Liver (tissue), 9 donors: Measurements from ENCODE around the gene SUN3. TPM values are rescaled to one million over a fixed set of nuclear protein-coding genes. Genes with fewer than 3 reads are reported as not detected.

Source experiments
- DNase-seq: peaks from one replicate; pipeline ENCODE4 v3.0.0-alpha.2; 2017; ENCODE audit warnings: low spot score
- H3K27ac ChIP-seq, 2 donors: one replicate each; pipeline ENCODE4 v1.7.0; 2013; ENCODE audit warnings: inconsistent platforms in 2 of 2, low read length in 2 of 2, control low read depth in 1 of 2, low read depth in 1 of 2, mild to moderate bottlenecking in 1 of 2
- H3K27me3 ChIP-seq, 4 donors: one replicate each; pipeline versions ENCODE4 v1.6.1 to v1.7.0; 2013; ENCODE audit warnings: low read length in 3 of 4, inconsistent platforms in 1 of 4, mild to moderate bottlenecking in 1 of 4, moderate library complexity in 1 of 4; ENCODE audit not compliant: control insufficient read depth in 4 of 4, insufficient read depth in 4 of 4
- H3K36me3 ChIP-seq, 4 donors: one replicate each; pipeline versions ENCODE4 v1.6.1 to v1.7.0; 2013; ENCODE audit warnings: low read length in 3 of 4, mild to moderate bottlenecking in 3 of 4, low read depth in 1 of 4, moderate library complexity in 1 of 4; ENCODE audit not compliant: control insufficient read depth in 4 of 4, insufficient read depth in 3 of 4
- H3K4me1 ChIP-seq, 4 donors: one replicate each; pipeline versions ENCODE4 v1.6.1 to v1.7.0; 2013; ENCODE audit warnings: low read length in 3 of 4, mild to moderate bottlenecking in 3 of 4, moderate library complexity in 1 of 4; ENCODE audit not compliant: control insufficient read depth in 4 of 4, insufficient read depth in 4 of 4
- H3K4me3 ChIP-seq, 3 donors: one replicate each; pipeline versions ENCODE4 v1.6.1 to v1.7.0; 2013; ENCODE audit warnings: low read length in 3 of 3, control low read depth in 1 of 3, low read depth in 1 of 3, mild to moderate bottlenecking in 1 of 3
- H3K9ac ChIP-seq, 2 donors: one replicate each; pipeline ENCODE4 v1.7.0; 2013; ENCODE audit warnings: low read length in 2 of 2, mild to moderate bottlenecking in 2 of 2, moderate library complexity in 2 of 2, control low read depth in 1 of 2, low read depth in 1 of 2
- H3K9me3 ChIP-seq, 4 donors: one replicate each; pipeline versions ENCODE4 v1.6.1 to v1.7.0; 2013; ENCODE audit warnings: low read length in 3 of 4; ENCODE audit not compliant: control insufficient read depth in 4 of 4
- ATF3 ChIP-seq: IDR thresholded peaks from 2 replicates; pipeline ENCODE4 v1.6.1; 2016; ENCODE audit warnings: antibody characterized with exemption
- CTCF ChIP-seq: fragments of 150-350 bp; IDR thresholded peaks from 2 replicates; pipeline ENCODE4 v1.5.1; 2017; ENCODE audit warnings: improper control_type of control experiment, low read depth, low read length; ENCODE audit not compliant: missing input control
- FOXA1 ChIP-seq: IDR thresholded peaks from 2 replicates; pipeline ENCODE4 v1.6.1; 2016; ENCODE audit warnings: antibody characterized with exemption
- FOXA2 ChIP-seq: IDR thresholded peaks from 2 replicates; pipeline ENCODE4 v1.6.1; 2016; ENCODE audit warnings: antibody characterized with exemption
- HNF4A ChIP-seq, 2 donors: conservative IDR thresholded peaks; 2 replicates each; pipeline ENCODE4 v1.6.1; 2016; ENCODE audit warnings: antibody characterized with exemption in 2 of 2, mild to moderate bottlenecking in 2 of 2
- MAX ChIP-seq: IDR thresholded peaks from 2 replicates; pipeline ENCODE4 v1.6.1; 2016; ENCODE audit warnings: antibody characterized with exemption
- NR2F2 ChIP-seq: IDR thresholded peaks from 2 replicates; pipeline ENCODE4 v1.6.1; 2016; ENCODE audit warnings: antibody characterized with exemption
- SP1 ChIP-seq: IDR thresholded peaks from 2 replicates; pipeline ENCODE4 v1.6.1; 2018; ENCODE audit warnings: antibody characterized with exemption, mild to moderate bottlenecking
- ZBTB33 ChIP-seq: IDR thresholded peaks from 2 replicates; pipeline ENCODE4 v1.6.1; 2016; ENCODE audit warnings: antibody characterized with exemption
- WGBS: extraction: QIAGEN DNeasy Blood & Tissue Kit; methylation state at CpG from one replicate; pipeline ENCODE4 v1.1.7; 2013; 5-methylcytosine and 5-hydroxymethylcytosine counted together
- polyA plus RNA-seq, 2 donors: library from polyadenylated mRNA; stranded (reverse) in 1 of 2; unstranded in 1 of 2; fragments of 200-250 nt in 1 of 2; fragments of >200 nt in 1 of 2; fragmentation: Nextera tagmentation in 1 of 2; extraction: Ambion mirVana in 1 of 2; gene quantifications; one replicate each; pipeline versions ENCODE4 v1.2.1 to v1.2.3, GENCODE V29; 2013 to 2015
- total RNA-seq, 2 donors: library from RNA; depleted of rRNA; stranded (reverse); fragments of >200 nt; gene quantifications; one replicate each; pipeline ENCODE4 v1.2.3, GENCODE V29; 2014
- donor health status: healthy.
- donor health status: healthy.
- donor health status: healthy.
- donor health status: healthy.
- donor health status: healthy.

SUN3 gene
- total and polyA plus RNA-seq, 4 donors = not detected

GRCh38 chr7:47940088-47941013 lies 88.6 kb downstream of the SUN3 start:
- Histone ChIP-seq H3K4me3 (no peak overlapping the region), H3K27ac (peak overlapping the region; percentile 15 to 61), H3K36me3 (no peaks in the 10 kb centered on the region), H3K27me3 (no peaks in the 10 kb centered on the region), H3K4me1 (no peaks in the 10 kb centered on the region), H3K9ac (no peak overlapping the region), H3K9me3 (no peaks in the 10 kb centered on the region)
- DNase-seq = no peak
- no peak for TF ChIP-seq HNF4A (conservative IDR thresholded peaks at IDR 0.05)
- peak; percentile 80 for TF ChIP-seq NR2F2
- WGBS = 79% methylated on average over 14 of the region's 14 CpGs

GRCh38 chr7:47939425-47940036 lies 89.4 kb downstream of the SUN3 start:
- WGBS = 95% methylated on average over 7 of the region's 7 CpGs
- Histone ChIP-seq H3K27me3 (no peaks in the 10 kb centered on the region), H3K4me1 (no peaks in the 10 kb centered on the region), H3K4me3 (no peak overlapping the region), H3K9me3 (no peaks in the 10 kb centered on the region), H3K36me3 (no peaks in the 10 kb centered on the region), H3K9ac (no peak overlapping the region), H3K27ac (no peak overlapping the region)
- DNase-seq = no peak
- TF ChIP-seq ZBTB33 = no peak

GRCh38 chr7:47938574-47939165 lies 90.2 kb downstream of the SUN3 start:
- TF ChIP-seq FOXA2 = no peak
- no peak for TF ChIP-seq SP1
- TF ChIP-seq ATF3 = no peak
- no peak for TF ChIP-seq FOXA1
- TF ChIP-seq CTCF = no peak
- TF ChIP-seq MAX = no peak
- no peak for DNase-seq

More at GRCh38 chr7:47938574-47939165, 90.2 kb downstream of the SUN3 start:
- Histone ChIP-seq H3K27me3 (no peaks in the 10 kb centered on the region), H3K4me3 (no peak overlapping the region), H3K9ac (no peak overlapping the region), H3K4me1 (no peaks in the 10 kb centered on the region), H3K36me3 (no peaks in the 10 kb centered on the region), H3K9me3 (no peaks in the 10 kb centered on the region), H3K27ac (no peak overlapping the region)
- 95% methylated on average over 6 of the region's 6 CpGs for WGBS
